AG04449 (cell line): ENCODE data around the gene BMP7.

ENCODE experiments used
- CTCF ChIA-PET: fragments of 350-600 bp; formaldehyde crosslinking; extraction: SDS; loops from one replicate; lab custom pipeline; 2021; ENCODE audit warnings: antibody characterized with exemption; lab: Yijun Ruan, JAX
- POLR2A ChIA-PET: fragments of 400-600, 350-600 bp; formaldehyde crosslinking; extraction: SDS; loops from one replicate; lab custom pipeline; 2020; ENCODE audit warnings: antibody characterized with exemption, inconsistent platforms; lab: Yijun Ruan, JAX
- DNase-seq: peaks from one replicate; pipeline ENCODE4 v3.0.0-alpha.2; 2010; ENCODE audit warnings: low read depth, low spot score
- H3K4me3 ChIP-seq: 2 replicates; pipeline ENCODE4 v1.5.1; 2011; ENCODE audit warnings: low read depth, mild to moderate bottlenecking, control low read depth, low read length
- TF ChIP-seq, protein P1 (sequence below): IDR thresholded peaks from one replicate; pipeline ENCODE4 v1.5.1; 2011; ENCODE audit warnings: mild to moderate bottlenecking, moderate library complexity, low read length, control low read depth, inconsistent platforms; ENCODE audit not compliant: insufficient read depth; ENCODE audit errors: missing control alignments

The BMP7 gene

GRCh38 chr20:57139342-57140093, 126.9 kb downstream of the BMP7 start:
- CTCF ChIA-PET: no interaction called here
- POLR2A ChIA-PET: no interaction called here
- H3K4me3 ChIP-seq: no peak overlapping the region
- TF ChIP-seq, protein P1, sequence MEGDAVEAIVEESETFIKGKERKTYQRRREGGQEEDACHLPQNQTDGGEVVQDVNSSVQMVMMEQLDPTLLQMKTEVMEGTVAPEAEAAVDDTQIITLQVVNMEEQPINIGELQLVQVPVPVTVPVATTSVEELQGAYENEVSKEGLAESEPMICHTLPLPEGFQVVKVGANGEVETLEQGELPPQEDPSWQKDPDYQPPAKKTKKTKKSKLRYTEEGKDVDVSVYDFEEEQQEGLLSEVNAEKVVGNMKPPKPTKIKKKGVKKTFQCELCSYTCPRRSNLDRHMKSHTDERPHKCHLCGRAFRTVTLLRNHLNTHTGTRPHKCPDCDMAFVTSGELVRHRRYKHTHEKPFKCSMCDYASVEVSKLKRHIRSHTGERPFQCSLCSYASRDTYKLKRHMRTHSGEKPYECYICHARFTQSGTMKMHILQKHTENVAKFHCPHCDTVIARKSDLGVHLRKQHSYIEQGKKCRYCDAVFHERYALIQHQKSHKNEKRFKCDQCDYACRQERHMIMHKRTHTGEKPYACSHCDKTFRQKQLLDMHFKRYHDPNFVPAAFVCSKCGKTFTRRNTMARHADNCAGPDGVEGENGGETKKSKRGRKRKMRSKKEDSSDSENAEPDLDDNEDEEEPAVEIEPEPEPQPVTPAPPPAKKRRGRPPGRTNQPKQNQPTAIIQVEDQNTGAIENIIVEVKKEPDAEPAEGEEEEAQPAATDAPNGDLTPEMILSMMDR: no peak
- no peak for DNase-seq

- DNase-seq: no peak
- ChIA-PET CTCF (no interaction called here), POLR2A (no interaction called here)
- TF ChIP-seq, protein P1: no peak
- no peak overlapping the region for H3K4me3 ChIP-seq
Observed at GRCh38 chr20:57138198-57138995, 128.0 kb downstream of the BMP7 start.

DNA sequence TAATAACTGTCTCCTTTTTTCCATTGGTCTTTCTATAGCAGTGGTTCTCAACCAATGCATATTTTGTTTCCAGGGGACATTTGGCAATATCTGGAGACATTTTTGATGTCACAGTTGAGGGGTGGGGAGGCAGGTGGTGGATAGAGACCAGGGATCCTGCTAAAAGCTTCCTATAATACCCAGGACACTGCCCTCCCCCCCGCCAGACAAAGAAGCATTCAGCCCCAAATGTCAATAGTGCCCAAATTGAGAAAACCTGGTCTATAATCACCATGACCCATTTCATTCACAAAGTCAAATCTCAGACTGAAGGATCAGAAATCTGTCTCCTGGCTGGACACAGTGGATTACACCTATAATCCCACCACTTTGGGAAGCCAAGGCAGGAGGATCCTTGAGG, 128.8 kb downstream of the BMP7 start:
- no peak for DNase-seq
- POLR2A ChIA-PET: no interaction called here
- H3K4me3 ChIP-seq: no peak overlapping the region
- CTCF ChIA-PET: no interaction called here
- TF ChIP-seq, protein P1: no peak

DNA sequence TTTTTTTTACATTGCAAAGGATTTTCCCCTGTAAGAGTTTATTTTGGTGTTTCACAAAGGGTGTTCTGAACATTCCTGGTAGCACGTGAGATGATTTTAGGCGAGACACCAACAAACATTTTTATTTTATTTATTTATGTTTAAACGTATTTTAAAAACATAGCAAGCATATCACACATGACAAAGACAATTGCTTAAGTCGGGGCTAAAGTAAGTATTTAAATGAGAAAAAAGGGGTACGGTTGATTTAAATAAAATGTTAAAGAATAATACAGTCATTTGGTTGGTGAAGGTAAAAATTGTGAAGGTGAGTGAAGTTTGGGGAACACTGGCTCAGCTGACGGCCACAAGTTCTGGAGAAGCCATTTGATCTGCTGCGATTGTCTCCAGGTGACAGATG, 129.7 kb downstream of the BMP7 start:
- TF ChIP-seq, protein P1: no peak
- ChIA-PET POLR2A (no interaction called here), CTCF (no interaction called here)
- H3K4me3 ChIP-seq: no peak overlapping the region
- no peak for DNase-seq

DNA sequence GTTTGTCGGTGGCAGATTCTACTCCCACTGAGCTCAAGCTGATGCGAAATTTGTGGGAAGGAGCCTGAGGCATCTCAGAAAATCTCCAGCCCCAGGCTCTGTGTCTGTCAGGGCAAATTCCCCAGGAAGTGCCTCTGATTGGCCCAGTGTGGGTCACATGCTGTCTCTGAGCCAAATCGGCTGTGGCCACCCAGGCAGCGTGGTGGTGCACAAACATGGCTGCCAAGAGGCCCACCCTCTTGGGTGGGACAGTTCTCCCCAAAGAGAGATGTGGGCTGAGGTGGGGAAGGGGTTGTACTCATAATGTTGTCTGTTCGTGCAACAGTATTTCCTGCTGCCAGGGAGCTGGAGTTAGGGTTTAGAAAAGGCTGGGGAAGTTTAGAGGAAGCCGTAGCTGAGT, 130.6 kb downstream of the BMP7 start:
- ChIA-PET CTCF (no interaction called here), POLR2A (no interaction called here)
- TF ChIP-seq, protein P1: no peak
- DNase-seq: no peak
- H3K4me3 ChIP-seq: no peak overlapping the region

DNA sequence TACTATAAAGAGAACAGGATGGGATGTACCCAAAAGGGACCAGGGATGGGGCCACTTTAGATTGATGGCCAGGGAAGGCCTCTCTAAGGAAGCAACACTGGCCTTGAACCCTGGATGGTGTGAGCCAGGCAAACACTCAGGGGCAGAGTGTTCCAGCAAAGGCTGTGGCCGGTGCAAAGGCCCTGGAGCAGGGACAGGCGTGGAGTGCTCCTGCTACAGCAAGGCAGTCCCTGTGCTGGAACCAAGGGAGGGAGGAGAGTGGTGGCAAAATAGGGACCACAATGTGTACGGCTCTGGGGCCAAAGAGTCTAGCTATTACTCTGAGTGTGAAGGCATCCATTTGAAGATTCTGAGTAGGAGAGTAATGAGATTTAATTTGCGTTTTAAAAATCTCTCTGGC, 131.6 kb downstream of the BMP7 start:
- TF ChIP-seq, protein P1: no peak
- ChIA-PET CTCF (interaction anchor here (1.0 kb wide), 1 partner anchor 38 kb away, joined by 3 read pairs; no protein-coding TSS in a partner anchor), POLR2A (no interaction called here)
- no peak for DNase-seq
- no peak overlapping the region for H3K4me3 ChIP-seq
